Gastroesophageal sphincter (tissue), 4 donors: ENCODE measurements around the gene KAZALD1. TPM values are rescaled to one million over a fixed set of nuclear protein-coding genes. Genes with fewer than 3 reads are reported as not detected.

Source experiments
- ATAC-seq: fragments of 150-250 bp; one replicate; pipeline ENCODE4 v1.9.1; 2016; ENCODE audit warnings: mild to moderate bottlenecking, moderate library complexity
- H3K27ac ChIP-seq, 4 donors: fragments of 200-600 bp; sonication (generic) in 3 of 4; 1 replicate in 3 of 4; 2 replicates in 1 of 4; pipeline ENCODE4 v1.5.1; 2016 to 2019
- H3K27me3 ChIP-seq: fragments of 200-600 bp; sonication (generic); one replicate; pipeline ENCODE4 v1.5.1; 2019
- H3K36me3 ChIP-seq, 2 donors: fragments of 200-600 bp; sonication (generic); one replicate each; pipeline ENCODE4 v1.5.1; 2019; ENCODE audit warnings: control low read depth in 1 of 2
- H3K4me1 ChIP-seq, 3 donors: fragments of 200-600 bp; sonication (generic); 1 replicate in 2 of 3; 2 replicates in 1 of 3; pipeline ENCODE4 v1.5.1; 2016 to 2019; ENCODE audit warnings: control low read depth in 2 of 3
- H3K4me3 ChIP-seq, 2 donors: fragments of 200-600 bp; sonication (generic); one replicate each; pipeline ENCODE4 v1.5.1; 2019; ENCODE audit warnings: mild to moderate bottlenecking in 1 of 2, moderate library complexity in 1 of 2
- H3K9me3 ChIP-seq, 3 donors: fragments of 200-600 bp; sonication (generic); one replicate each; pipeline ENCODE4 v1.5.1; 2017 to 2019; ENCODE audit warnings: control low read depth in 2 of 3
- EP300 ChIP-seq: sonication (generic); formaldehyde crosslinking; IDR thresholded peaks from one replicate; pipeline ENCODE4 v1.6.1; 2017; ENCODE audit warnings: antibody characterized with exemption, mild to moderate bottlenecking
- POLR2A ChIP-seq, 2 donors: fragments of 450-650 bp; IDR thresholded peaks; one replicate each; pipeline ENCODE4 v1.6.1; 2017; ENCODE audit warnings: antibody characterized with exemption in 2 of 2, mild to moderate bottlenecking in 2 of 2, moderate library complexity in 1 of 2
- POLR2AphosphoS5 ChIP-seq: sonication (generic); formaldehyde crosslinking; IDR thresholded peaks from one replicate; pipeline ENCODE4 v1.6.1; 2017; ENCODE audit warnings: antibody characterized with exemption
- WGBS, 2 donors: methylation state at CpG; one replicate each; pipeline ENCODE4 v1.1.5; 2018; ENCODE audit warnings: low coverage in 1 of 2; 5-methylcytosine and 5-hydroxymethylcytosine counted together
- total RNA-seq, 4 donors: library from RNA; depleted of rRNA; stranded (reverse); fragments of >200 nt; gene quantifications; one replicate each; pipeline ENCODE4 v1.1.0, GENCODE V29; 2016
- TF ChIP-seq, protein P1 (sequence below), 4 experiments: fragments of 200-600 bp in 2 of 4; fragments of 450-650 bp in 2 of 4; sonication (generic) in 1 of 4; IDR thresholded peaks; one replicate each; pipeline ENCODE4 v1.5.1; 2017 to 2019; ENCODE audit warnings: antibody characterized with exemption in 4 of 4, mild to moderate bottlenecking in 2 of 4, moderate library complexity in 2 of 4

KAZALD1 gene
- total RNA-seq, 4 donors from 2014 or later = 0.45 to 12.5 (median 2.2) TPM

DNA sequence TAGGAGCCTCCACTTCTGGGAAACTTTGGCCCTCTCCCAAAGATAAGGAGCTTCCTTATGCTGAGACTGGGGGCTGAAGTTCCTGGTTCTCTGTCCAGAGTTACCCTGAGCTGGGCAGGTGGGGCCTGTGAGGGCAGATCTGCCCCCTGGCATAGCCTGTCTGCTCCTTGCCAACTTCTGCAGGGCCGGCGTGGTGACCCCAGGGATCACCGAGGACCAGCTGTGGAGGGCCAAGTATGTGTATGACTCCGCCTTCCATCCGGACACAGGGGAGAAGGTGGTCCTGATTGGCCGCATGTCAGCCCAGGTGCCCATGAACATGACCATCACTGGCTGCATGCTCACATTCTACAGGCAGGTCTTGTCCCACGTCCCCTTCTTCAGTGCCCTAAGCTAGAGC, 26.5 kb upstream of the KAZALD1 start:
- Histone ChIP-seq H3K27ac (no peak overlapping the region), H3K36me3 (peaks cover 0 to 54% of the 10 kb centered on the region in 2 donors), H3K4me3 (no peak overlapping the region), H3K4me1 (peaks cover 0 to 25% (median 12%) of the 10 kb centered on the region in 3 donors), H3K27me3 (no peaks in the 10 kb centered on the region), H3K9me3 (no peaks in the 10 kb centered on the region)
- no peak for ATAC-seq
- TF ChIP-seq EP300 = no peak
- no peak for TF ChIP-seq POLR2A (IDR thresholded peaks at IDR 0.05)
- TF ChIP-seq, protein P1, sequence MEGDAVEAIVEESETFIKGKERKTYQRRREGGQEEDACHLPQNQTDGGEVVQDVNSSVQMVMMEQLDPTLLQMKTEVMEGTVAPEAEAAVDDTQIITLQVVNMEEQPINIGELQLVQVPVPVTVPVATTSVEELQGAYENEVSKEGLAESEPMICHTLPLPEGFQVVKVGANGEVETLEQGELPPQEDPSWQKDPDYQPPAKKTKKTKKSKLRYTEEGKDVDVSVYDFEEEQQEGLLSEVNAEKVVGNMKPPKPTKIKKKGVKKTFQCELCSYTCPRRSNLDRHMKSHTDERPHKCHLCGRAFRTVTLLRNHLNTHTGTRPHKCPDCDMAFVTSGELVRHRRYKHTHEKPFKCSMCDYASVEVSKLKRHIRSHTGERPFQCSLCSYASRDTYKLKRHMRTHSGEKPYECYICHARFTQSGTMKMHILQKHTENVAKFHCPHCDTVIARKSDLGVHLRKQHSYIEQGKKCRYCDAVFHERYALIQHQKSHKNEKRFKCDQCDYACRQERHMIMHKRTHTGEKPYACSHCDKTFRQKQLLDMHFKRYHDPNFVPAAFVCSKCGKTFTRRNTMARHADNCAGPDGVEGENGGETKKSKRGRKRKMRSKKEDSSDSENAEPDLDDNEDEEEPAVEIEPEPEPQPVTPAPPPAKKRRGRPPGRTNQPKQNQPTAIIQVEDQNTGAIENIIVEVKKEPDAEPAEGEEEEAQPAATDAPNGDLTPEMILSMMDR (IDR thresholded peaks at IDR 0.05) = no peak
- no peak for TF ChIP-seq POLR2AphosphoS5
- WGBS, 2 donors = 82 to 83% methylated on average over 1 to 2 of the region's 7 CpGs

DNA sequence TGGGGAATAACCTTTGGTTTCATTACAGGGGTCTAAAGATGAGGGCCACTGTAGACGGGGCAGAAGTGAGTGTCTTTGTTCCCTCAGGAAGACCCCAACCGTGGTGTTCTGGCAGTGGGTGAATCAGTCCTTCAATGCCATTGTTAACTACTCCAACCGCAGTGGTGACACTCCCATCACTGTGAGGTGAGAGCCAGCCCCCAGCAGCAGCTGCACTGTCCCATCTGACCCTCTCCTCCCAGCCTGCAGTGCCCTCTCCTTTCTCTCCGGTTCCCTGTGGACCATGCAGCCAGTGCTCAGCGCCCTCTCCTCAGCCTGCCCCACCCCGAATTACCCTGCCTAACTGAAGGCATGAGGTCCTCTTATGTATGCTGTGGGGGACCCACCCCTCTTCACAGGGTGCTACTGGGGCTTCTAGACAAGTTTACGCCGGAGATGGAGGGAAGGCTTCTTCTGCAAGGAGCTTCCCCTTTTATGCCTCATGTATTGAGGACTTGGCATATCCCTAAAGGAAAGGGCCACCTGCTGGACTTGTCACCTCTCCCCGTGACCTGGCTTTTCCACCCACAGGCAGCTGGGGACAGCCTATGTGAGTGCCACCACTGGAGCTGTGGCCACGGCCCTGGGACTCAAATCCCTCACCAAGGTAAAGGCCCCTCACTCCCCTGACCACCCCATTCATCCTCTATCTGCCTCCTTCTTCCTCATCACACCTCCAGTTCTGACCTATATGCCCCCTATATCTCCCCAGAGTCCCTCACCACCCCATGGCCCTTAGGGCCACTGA, 25.7 kb upstream of the KAZALD1 start:
- TF ChIP-seq POLR2AphosphoS5 (no peak), POLR2A (IDR thresholded peaks at IDR 0.05) (no peak), EP300 (no peak)
- TF ChIP-seq, protein P1 (IDR thresholded peaks at IDR 0.05) = no peak
- 60 to 84% methylated on average over 1 to 6 of the region's 10 CpGs for WGBS, 2 donors
- Histone ChIP-seq H3K27ac (no peak overlapping the region), H3K9me3 (no peaks in the 10 kb centered on the region), H3K4me1 (peaks cover 0 to 24% (median 10%) of the 10 kb centered on the region in 3 donors), H3K4me3 (no peak overlapping the region), H3K36me3 (peaks cover 0 to 54% of the 10 kb centered on the region in 2 donors), H3K27me3 (no peaks in the 10 kb centered on the region)
- ATAC-seq = no peak

DNA sequence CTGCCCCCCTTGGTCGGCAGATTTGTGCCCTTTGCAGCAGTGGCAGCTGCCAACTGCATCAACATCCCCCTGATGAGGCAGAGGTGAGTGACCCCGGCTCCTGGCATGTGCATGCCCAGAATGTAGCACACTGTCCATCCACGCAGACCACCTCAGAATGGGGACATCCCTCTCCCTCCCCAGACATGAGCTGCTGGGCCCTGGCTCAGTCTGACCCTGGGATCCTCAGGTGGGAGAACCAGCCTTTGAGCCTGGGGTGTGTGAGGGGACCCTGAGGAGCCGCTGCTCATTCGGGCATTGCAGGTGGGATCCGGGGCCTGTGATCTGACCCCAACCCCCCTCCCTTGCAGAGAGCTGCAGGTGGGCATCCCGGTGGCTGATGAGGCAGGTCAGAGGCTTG, 25.1 kb upstream of the KAZALD1 start:
- ATAC-seq = no peak
- WGBS, 2 donors = 70% methylated on average over 2 of the region's 7 CpGs; no CpG with 5 or more reads in 1 of the 2 donors

DNA sequence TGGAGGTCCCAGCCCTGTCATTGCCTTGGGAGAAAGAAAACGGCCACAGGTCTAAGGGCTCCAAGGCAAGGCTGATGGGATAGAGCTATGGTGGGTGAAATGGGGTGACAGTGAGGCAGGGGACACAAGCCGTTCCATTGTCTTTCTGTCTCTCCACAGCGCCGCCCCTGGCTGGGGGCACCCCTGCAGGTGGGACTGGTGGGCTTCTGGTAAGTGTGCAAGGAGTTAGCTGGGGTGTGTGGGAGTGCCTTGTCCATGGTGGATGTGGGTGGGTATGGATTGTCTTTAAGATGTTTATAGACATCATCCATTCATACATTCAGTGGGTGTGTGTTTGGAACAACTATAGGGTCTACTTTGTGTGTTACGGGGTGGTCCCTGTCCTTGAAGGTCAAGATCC, 23.3 kb upstream of the KAZALD1 start:
- H3K27me3 ChIP-seq = no peaks in the 10 kb centered on the region
- H3K4me3 ChIP-seq = no peak overlapping the region
- H3K9me3 ChIP-seq = no peaks in the 10 kb centered on the region
- 51 to 55% methylated on average over 5 of the region's 5 CpGs for WGBS, 2 donors
- no peak overlapping the region for H3K27ac ChIP-seq
- TF ChIP-seq POLR2A (IDR thresholded peaks at IDR 0.05) (no peak), EP300 (no peak), POLR2AphosphoS5 (no peak)
- TF ChIP-seq, protein P1 (IDR thresholded peaks at IDR 0.05) = no peak
- H3K4me1 ChIP-seq = peaks cover 0 to 35% (median 18%) of the 10 kb centered on the region in 3 donors
- H3K36me3 ChIP-seq = peaks cover 0 to 54% of the 10 kb centered on the region in 2 donors
- ATAC-seq = no peak

More for the DNA sequence above, 25.1 kb upstream of the KAZALD1 start:
- Histone ChIP-seq H3K36me3 (peaks cover 0 to 54% of the 10 kb centered on the region in 2 donors), H3K27me3 (no peaks in the 10 kb centered on the region), H3K27ac (no peak overlapping the region), H3K4me3 (no peak overlapping the region), H3K9me3 (no peaks in the 10 kb centered on the region), H3K4me1 (peaks cover 0 to 30% (median 13%) of the 10 kb centered on the region in 3 donors)
- TF ChIP-seq, protein P1 (IDR thresholded peaks at IDR 0.05) = no peak
- TF ChIP-seq EP300 = no peak
- no peak for TF ChIP-seq POLR2AphosphoS5
- TF ChIP-seq POLR2A (IDR thresholded peaks at IDR 0.05) = no peak

DNA sequence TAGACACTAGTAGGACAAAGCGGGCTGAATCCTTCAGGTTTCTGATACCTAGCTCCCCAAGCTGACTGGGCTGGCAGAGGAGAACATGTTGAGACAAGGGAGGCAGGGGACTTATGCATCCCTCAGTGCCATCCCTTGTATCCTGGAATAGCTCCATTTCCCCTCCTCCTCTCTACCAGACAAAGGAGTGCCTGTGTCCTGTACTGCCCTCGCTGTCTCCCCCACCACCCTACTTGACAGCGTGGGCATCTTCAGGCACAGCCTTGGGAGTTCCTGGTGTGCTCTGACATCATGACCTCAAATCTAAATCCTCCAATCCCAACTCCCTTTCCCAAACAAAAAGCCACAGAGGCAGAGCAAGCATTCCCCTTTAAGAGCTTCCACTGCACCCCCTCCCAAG, 21.7 kb upstream of the KAZALD1 start:
- ATAC-seq = no peak

More for the DNA sequence above, 21.7 kb upstream of the KAZALD1 start:
- H3K4me3 ChIP-seq = no peak overlapping the region
- H3K9me3 ChIP-seq = no peaks in the 10 kb centered on the region
- H3K36me3 ChIP-seq = peaks cover 0 to 49% of the 10 kb centered on the region in 2 donors
- no peaks in the 10 kb centered on the region for H3K27me3 ChIP-seq
- H3K4me1 ChIP-seq = peaks cover 0 to 30% (median 19%) of the 10 kb centered on the region in 3 donors
- H3K27ac ChIP-seq = no peak overlapping the region
- TF ChIP-seq, protein P1 (IDR thresholded peaks at IDR 0.05) = no peak
- no peak for TF ChIP-seq POLR2A (IDR thresholded peaks at IDR 0.05)
- no peak for TF ChIP-seq EP300
- no peak for TF ChIP-seq POLR2AphosphoS5
- 67% methylated on average over 1 to 3 of the region's 3 CpGs for WGBS, 2 donors
